ENCODE results near the gene AKAP8L. TPM values are rescaled to one million over a fixed set of nuclear protein-coding genes. Genes with fewer than 3 reads are reported as not detected.

AKAP8L gene
- total and polyA plus RNA-seq, 9 of the 15 experiments (the other 6 are each of a cell fraction or from before 2014, with no cell fraction given) = 2.4 to 116 (median 70.7) TPM

DNA sequence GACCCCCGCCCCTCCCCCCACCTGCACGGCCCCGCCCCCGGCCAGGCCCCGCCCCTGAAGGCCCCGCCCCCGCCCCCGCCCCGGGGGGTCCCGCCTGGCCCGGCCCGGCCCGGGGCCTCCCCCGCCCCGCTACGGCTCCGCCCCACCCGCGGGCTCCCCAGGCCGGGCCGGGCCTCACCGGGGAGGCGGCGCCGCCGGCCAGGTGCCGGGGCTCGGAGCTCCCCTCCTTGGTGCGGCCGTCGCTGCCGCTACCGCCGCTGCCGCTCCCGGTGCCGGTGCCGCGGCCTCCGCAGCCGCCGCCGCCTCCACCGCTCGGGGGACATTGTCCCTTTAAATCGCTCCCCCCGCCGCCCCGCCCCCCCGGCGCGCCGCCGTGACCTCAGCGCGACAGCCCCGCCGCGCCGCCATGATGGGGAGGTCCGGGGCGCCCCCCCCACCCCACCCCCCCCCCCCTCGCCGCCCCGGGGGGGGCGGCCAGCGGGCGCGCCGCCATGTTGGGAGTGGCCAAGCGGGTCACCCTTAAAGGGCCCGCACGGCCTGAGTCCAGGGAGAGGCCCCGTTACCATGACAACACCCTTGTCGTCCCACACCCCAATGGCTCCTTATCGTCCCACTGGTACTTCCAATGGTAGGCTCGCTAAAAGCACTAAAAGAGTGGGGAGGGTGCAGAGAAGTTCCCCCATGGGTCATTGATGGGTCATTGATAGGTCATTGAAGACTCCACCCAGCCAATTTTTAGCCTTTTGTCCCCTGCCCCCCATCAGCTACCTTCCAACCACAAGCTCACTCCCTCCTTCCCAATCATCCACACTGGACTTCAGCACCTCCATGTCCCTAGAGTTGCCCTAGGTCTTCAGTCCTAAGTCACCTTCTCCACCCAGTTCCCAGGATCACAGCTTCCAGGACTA, 31.1 kb upstream of the AKAP8L start, which contains the start of gene WIZ (continued):
- 0 out of 2 replicates have a peak, but pooled peaks have one; percentile 30 for TF ChIP-seq CTBP1 (IDR thresholded peaks at IDR 0.05; ENCODE audit: borderline replicate concordance)
- TF ChIP-seq, protein P1, sequence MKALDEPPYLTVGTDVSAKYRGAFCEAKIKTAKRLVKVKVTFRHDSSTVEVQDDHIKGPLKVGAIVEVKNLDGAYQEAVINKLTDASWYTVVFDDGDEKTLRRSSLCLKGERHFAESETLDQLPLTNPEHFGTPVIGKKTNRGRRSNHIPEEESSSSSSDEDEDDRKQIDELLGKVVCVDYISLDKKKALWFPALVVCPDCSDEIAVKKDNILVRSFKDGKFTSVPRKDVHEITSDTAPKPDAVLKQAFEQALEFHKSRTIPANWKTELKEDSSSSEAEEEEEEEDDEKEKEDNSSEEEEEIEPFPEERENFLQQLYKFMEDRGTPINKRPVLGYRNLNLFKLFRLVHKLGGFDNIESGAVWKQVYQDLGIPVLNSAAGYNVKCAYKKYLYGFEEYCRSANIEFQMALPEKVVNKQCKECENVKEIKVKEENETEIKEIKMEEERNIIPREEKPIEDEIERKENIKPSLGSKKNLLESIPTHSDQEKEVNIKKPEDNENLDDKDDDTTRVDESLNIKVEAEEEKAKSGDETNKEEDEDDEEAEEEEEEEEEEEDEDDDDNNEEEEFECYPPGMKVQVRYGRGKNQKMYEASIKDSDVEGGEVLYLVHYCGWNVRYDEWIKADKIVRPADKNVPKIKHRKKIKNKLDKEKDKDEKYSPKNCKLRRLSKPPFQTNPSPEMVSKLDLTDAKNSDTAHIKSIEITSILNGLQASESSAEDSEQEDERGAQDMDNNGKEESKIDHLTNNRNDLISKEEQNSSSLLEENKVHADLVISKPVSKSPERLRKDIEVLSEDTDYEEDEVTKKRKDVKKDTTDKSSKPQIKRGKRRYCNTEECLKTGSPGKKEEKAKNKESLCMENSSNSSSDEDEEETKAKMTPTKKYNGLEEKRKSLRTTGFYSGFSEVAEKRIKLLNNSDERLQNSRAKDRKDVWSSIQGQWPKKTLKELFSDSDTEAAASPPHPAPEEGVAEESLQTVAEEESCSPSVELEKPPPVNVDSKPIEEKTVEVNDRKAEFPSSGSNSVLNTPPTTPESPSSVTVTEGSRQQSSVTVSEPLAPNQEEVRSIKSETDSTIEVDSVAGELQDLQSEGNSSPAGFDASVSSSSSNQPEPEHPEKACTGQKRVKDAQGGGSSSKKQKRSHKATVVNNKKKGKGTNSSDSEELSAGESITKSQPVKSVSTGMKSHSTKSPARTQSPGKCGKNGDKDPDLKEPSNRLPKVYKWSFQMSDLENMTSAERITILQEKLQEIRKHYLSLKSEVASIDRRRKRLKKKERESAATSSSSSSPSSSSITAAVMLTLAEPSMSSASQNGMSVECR (CRISPR knock-in tag; IDR thresholded peaks at IDR 0.05) = no peak
- no peak for TF ChIP-seq HDAC8 (tag; IDR thresholded peaks at IDR 0.05)
- 0 out of 2 replicates have a peak, but pooled peaks have one; percentile 18 for TF ChIP-seq MXI1 (IDR thresholded peaks at IDR 0.05; ENCODE audit: low read depth, low read length)
- TF ChIP-seq GTF2A2 (tag; IDR thresholded peaks at IDR 0.05) = no peak
- TF ChIP-seq, protein P2, sequence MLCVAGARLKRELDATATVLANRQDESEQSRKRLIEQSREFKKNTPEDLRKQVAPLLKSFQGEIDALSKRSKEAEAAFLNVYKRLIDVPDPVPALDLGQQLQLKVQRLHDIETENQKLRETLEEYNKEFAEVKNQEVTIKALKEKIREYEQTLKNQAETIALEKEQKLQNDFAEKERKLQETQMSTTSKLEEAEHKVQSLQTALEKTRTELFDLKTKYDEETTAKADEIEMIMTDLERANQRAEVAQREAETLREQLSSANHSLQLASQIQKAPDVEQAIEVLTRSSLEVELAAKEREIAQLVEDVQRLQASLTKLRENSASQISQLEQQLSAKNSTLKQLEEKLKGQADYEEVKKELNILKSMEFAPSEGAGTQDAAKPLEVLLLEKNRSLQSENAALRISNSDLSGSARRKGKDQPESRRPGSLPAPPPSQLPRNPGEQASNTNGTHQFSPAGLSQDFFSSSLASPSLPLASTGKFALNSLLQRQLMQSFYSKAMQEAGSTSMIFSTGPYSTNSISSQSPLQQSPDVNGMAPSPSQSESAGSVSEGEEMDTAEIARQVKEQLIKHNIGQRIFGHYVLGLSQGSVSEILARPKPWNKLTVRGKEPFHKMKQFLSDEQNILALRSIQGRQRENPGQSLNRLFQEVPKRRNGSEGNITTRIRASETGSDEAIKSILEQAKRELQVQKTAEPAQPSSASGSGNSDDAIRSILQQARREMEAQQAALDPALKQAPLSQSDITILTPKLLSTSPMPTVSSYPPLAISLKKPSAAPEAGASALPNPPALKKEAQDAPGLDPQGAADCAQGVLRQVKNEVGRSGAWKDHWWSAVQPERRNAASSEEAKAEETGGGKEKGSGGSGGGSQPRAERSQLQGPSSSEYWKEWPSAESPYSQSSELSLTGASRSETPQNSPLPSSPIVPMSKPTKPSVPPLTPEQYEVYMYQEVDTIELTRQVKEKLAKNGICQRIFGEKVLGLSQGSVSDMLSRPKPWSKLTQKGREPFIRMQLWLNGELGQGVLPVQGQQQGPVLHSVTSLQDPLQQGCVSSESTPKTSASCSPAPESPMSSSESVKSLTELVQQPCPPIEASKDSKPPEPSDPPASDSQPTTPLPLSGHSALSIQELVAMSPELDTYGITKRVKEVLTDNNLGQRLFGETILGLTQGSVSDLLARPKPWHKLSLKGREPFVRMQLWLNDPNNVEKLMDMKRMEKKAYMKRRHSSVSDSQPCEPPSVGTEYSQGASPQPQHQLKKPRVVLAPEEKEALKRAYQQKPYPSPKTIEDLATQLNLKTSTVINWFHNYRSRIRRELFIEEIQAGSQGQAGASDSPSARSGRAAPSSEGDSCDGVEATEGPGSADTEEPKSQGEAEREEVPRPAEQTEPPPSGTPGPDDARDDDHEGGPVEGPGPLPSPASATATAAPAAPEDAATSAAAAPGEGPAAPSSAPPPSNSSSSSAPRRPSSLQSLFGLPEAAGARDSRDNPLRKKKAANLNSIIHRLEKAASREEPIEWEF (CRISPR knock-in tag; IDR thresholded peaks at IDR 0.05) = no peak
- TF ChIP-seq, protein P3, sequence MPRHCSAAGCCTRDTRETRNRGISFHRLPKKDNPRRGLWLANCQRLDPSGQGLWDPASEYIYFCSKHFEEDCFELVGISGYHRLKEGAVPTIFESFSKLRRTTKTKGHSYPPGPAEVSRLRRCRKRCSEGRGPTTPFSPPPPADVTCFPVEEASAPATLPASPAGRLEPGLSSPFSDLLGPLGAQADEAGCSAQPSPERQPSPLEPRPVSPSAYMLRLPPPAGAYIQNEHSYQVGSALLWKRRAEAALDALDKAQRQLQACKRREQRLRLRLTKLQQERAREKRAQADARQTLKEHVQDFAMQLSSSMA (CRISPR knock-in tag; IDR thresholded peaks at IDR 0.05) = peak; percentile 98
- no peak for TF ChIP-seq SAFB2 (IDR thresholded peaks at IDR 0.05; ENCODE audit: borderline replicate concordance, low read depth, low read length, severe bottlenecking)
- TF ChIP-seq POLR2G (IDR thresholded peaks at IDR 0.05; ENCODE audit: low read depth, low read length) = peak; percentile 57
- TF ChIP-seq DNMT1 (IDR thresholded peaks at IDR 0.05) = no peak
- TF ChIP-seq SIX5 (IDR thresholded peaks at IDR 0.05; ENCODE audit: borderline replicate concordance in 1 of 2, insufficient read depth in 1 of 2, low read depth in 1 of 2, low read length in 2 of 2) = peak; percentile 39 to 71; a peak in 3 of 4 replicates
- no peak for TF ChIP-seq NR4A1 (CRISPR knock-in tag; IDR thresholded peaks at IDR 0.05)
- no peak for TF ChIP-seq NR4A1 (tag; IDR thresholded peaks at IDR 0.05)
